Liver (tissue), 3 donors: Measurements from ENCODE around the gene RASAL2.

Source experiments
- CTCF ChIP-seq: fragments of 150-350 bp; IDR thresholded peaks from 2 replicates; pipeline ENCODE4 v1.5.1; 2017; ENCODE audit warnings: improper control_type of control experiment, low read depth, low read length; ENCODE audit not compliant: missing input control
- GABPA ChIP-seq, 2 donors: IDR thresholded peaks in 1 of 2; conservative IDR thresholded peaks in 1 of 2; 2 replicates each; pipeline ENCODE4 v1.6.1; 2016; ENCODE audit warnings: antibody characterized with exemption in 2 of 2, mild to moderate bottlenecking in 1 of 2, moderate library complexity in 1 of 2
- JUND ChIP-seq, 2 donors: IDR thresholded peaks; 2 replicates each; pipeline ENCODE4 v1.6.1; 2016; ENCODE audit warnings: antibody characterized with exemption in 2 of 2
- MAX ChIP-seq: IDR thresholded peaks from 2 replicates; pipeline ENCODE4 v1.6.1; 2016; ENCODE audit warnings: antibody characterized with exemption
- NR2F2 ChIP-seq: IDR thresholded peaks from 2 replicates; pipeline ENCODE4 v1.6.1; 2016; ENCODE audit warnings: antibody characterized with exemption
- RAD21 ChIP-seq, 2 donors: IDR thresholded peaks; 2 replicates each; pipeline ENCODE4 v1.6.1; 2016; ENCODE audit warnings: antibody characterized with exemption in 2 of 2, mild to moderate bottlenecking in 2 of 2
- REST ChIP-seq: IDR thresholded peaks from 2 replicates; pipeline ENCODE4 v1.6.1; 2016; ENCODE audit warnings: antibody characterized with exemption, mild to moderate bottlenecking
- RXRA ChIP-seq, 2 donors: IDR thresholded peaks; 2 replicates each; pipeline ENCODE4 v1.6.1; 2017 to 2018; ENCODE audit warnings: antibody characterized with exemption in 2 of 2, mild to moderate bottlenecking in 1 of 2
- SP1 ChIP-seq: IDR thresholded peaks from 2 replicates; pipeline ENCODE4 v1.6.1; 2018; ENCODE audit warnings: antibody characterized with exemption, mild to moderate bottlenecking
- TAF1 ChIP-seq: conservative IDR thresholded peaks from 2 replicates; pipeline ENCODE4 v1.6.1; 2016; ENCODE audit warnings: antibody characterized with exemption, mild to moderate bottlenecking
- donor health status: healthy.
- donor health status: healthy.

- TF ChIP-seq CTCF (no peak), SP1 (no peak), TAF1 (no peak), MAX (no peak), NR2F2 (no peak), RAD21 (IDR thresholded peaks at IDR 0.05) (no peak), REST (no peak), GABPA (IDR thresholded peaks at IDR 0.05 in 1 of 2, conservative IDR thresholded peaks at IDR 0.05 in 1 of 2) (no peak), RXRA (IDR thresholded peaks at IDR 0.05) (no peak), JUND (IDR thresholded peaks at IDR 0.05) (no peak)
Observed at GRCh38 chr1:178218550-178218949, 124.6 kb downstream of the RASAL2 start.
